Fibroblast of lung (primary cell): Measurements from ENCODE around the gene LRGUK. TPM values are rescaled to one million over a fixed set of nuclear protein-coding genes. Genes with fewer than 3 reads are reported as not detected.
"Not testable (repeated sequence)": the region's sequence is repeated elsewhere in the genome, so short reads cannot be mapped to it uniquely, and the experiment has no call there.

ENCODE experiments used
- DNase-seq, 2 donors: peaks; one replicate each; pipeline versions ENCODE4 v3.0.0 to v3.0.0-alpha.2; 2010; ENCODE audit warnings: low read depth in 2 of 2
- H2AFZ ChIP-seq: 2 replicates; pipeline ENCODE4 v1.5.1; 2012; ENCODE audit warnings: low read length, control low read depth, inconsistent platforms
- H3K27ac ChIP-seq: 2 replicates; pipeline ENCODE4 v1.5.1; 2011; ENCODE audit warnings: low read length, control low read depth; ENCODE audit not compliant: insufficient read depth
- H3K27me3 ChIP-seq: 2 replicates; pipeline ENCODE4 v1.5.1; 2011; ENCODE audit warnings: mild to moderate bottlenecking, low read length; ENCODE audit not compliant: control insufficient read depth, insufficient read depth
- H3K36me3 ChIP-seq: 2 replicates; pipeline ENCODE4 v1.5.1; 2011; ENCODE audit warnings: low read length; ENCODE audit not compliant: control insufficient read depth, insufficient read depth
- H3K4me1 ChIP-seq: 2 replicates; pipeline ENCODE4 v1.5.1; 2011; ENCODE audit warnings: low read length; ENCODE audit not compliant: control insufficient read depth, insufficient read depth; ENCODE audit errors: extremely low read depth
- H3K4me2 ChIP-seq: 2 replicates; pipeline ENCODE4 v1.5.1; 2011; ENCODE audit warnings: low read length, control low read depth; ENCODE audit not compliant: insufficient read depth; ENCODE audit errors: extremely low read depth
- H3K4me3 ChIP-seq, 4 experiments: fragments of 200-600 bp in 1 of 4; sonication (generic) in 1 of 4; replicated peaks in 1 of 4; 2 replicates each; pipeline ENCODE4 v1.5.1; 2011 to 2016; ENCODE audit warnings: low read length in 4 of 4, low read depth in 3 of 4, mild to moderate bottlenecking in 3 of 4, control low read depth in 2 of 4, inconsistent platforms in 1 of 4, mixed read lengths in 1 of 4; ENCODE audit not compliant: insufficient read depth in 1 of 4; ENCODE audit errors: control extremely low read depth in 1 of 4
- H3K79me2 ChIP-seq: 2 replicates; pipeline ENCODE4 v1.5.1; 2012; ENCODE audit warnings: mild to moderate bottlenecking, low read length, inconsistent platforms; ENCODE audit not compliant: control insufficient read depth, insufficient read depth
- H3K9ac ChIP-seq: 2 replicates; pipeline ENCODE4 v1.5.1; 2011; ENCODE audit warnings: mild to moderate bottlenecking, low read length, control low read depth; ENCODE audit not compliant: insufficient read depth
- H3K9me3 ChIP-seq: 2 replicates; pipeline ENCODE4 v1.5.1; 2012; ENCODE audit warnings: low read depth, low read length; ENCODE audit not compliant: control insufficient read depth, insufficient read depth
- H4K20me1 ChIP-seq: 2 replicates; pipeline ENCODE4 v1.5.1; 2011; ENCODE audit warnings: low read length; ENCODE audit not compliant: control insufficient read depth, insufficient read depth; ENCODE audit errors: extremely low read depth
- EZH2 ChIP-seq: IDR thresholded peaks from 2 replicates; pipeline ENCODE4 v1.5.1; 2012; ENCODE audit warnings: low read length, control low read depth, mild to moderate bottlenecking; ENCODE audit errors: missing control alignments
- polyA plus RNA-seq, 2 donors: library from polyadenylated mRNA; depleted of rRNA in 1 of 2; stranded (reverse) in 1 of 2; unstranded in 1 of 2; fragments of >200 nt; gene quantifications; 2 replicates each; pipeline ENCODE4 v1.2.1, GENCODE V29; 2011 to 2012; ENCODE audit warnings: missing spikeins in 1 of 2
- total RNA-seq: library from RNA; depleted of rRNA; stranded (reverse); fragments of >200 nt; gene quantifications from 2 replicates; pipeline ENCODE4 v1.2.1, GENCODE V29; 2014
- TF ChIP-seq, protein P1 (sequence below), 2 donors: IDR thresholded peaks in 1 of 2; conservative IDR thresholded peaks in 1 of 2; 1 replicate in 1 of 2; 2 replicates in 1 of 2; pipeline ENCODE4 v1.5.1; 2011 to 2012; ENCODE audit warnings: low read length in 2 of 2, control low read depth in 1 of 2, inconsistent platforms in 1 of 2, low read depth in 1 of 2, mild to moderate bottlenecking in 1 of 2

Gene LRGUK
- total and polyA plus RNA-seq, 2 donors (not counting 1 experiment from before 2014, with no cell fraction given): 0.08 to 0.17 TPM

DNA sequence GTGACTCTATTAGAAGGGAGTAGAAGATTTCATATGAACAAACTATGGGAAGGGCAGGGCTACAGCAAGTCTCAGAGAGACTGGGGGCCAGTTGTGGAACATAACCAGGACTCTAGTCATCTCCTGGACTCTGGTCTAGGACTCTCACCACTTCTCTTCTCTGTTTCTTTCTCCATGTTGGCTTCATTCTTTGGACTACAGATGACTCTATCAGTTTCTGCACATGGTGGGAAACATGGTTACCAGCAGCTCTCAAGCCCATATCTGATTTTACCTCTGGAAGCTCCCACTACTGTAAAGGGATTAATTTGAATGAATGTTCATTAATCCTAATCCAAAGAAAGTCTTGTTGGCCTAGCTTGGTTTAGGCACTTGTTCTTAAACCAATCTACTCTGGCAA, 84.7 kb downstream of the LRGUK start:
- no peaks in the 10 kb centered on the region for H4K20me1 ChIP-seq
- H3K4me1 ChIP-seq: peaks cover 4% of the 10 kb centered on the region
- H3K27me3 ChIP-seq: no peaks in the 10 kb centered on the region
- no peak overlapping the region for H3K27ac ChIP-seq
- no peak overlapping the region for H3K4me3 ChIP-seq
- no peak for DNase-seq
- no peaks in the 10 kb centered on the region for H3K79me2 ChIP-seq
- no peaks in the 10 kb centered on the region for H3K9me3 ChIP-seq
- no peak overlapping the region for H2AFZ ChIP-seq
- H3K36me3 ChIP-seq: no peaks in the 10 kb centered on the region
- H3K4me2 ChIP-seq: no peak overlapping the region
- H3K9ac ChIP-seq: no peak overlapping the region
- TF ChIP-seq, protein P1, sequence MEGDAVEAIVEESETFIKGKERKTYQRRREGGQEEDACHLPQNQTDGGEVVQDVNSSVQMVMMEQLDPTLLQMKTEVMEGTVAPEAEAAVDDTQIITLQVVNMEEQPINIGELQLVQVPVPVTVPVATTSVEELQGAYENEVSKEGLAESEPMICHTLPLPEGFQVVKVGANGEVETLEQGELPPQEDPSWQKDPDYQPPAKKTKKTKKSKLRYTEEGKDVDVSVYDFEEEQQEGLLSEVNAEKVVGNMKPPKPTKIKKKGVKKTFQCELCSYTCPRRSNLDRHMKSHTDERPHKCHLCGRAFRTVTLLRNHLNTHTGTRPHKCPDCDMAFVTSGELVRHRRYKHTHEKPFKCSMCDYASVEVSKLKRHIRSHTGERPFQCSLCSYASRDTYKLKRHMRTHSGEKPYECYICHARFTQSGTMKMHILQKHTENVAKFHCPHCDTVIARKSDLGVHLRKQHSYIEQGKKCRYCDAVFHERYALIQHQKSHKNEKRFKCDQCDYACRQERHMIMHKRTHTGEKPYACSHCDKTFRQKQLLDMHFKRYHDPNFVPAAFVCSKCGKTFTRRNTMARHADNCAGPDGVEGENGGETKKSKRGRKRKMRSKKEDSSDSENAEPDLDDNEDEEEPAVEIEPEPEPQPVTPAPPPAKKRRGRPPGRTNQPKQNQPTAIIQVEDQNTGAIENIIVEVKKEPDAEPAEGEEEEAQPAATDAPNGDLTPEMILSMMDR (conservative IDR thresholded peaks at IDR 0.05 in 1 of 2, IDR thresholded peaks at IDR 0.05 in 1 of 2; ENCODE audit: low read depth in 1 of 2, low read length in 2 of 2): no peak
- no peak for TF ChIP-seq EZH2

DNA sequence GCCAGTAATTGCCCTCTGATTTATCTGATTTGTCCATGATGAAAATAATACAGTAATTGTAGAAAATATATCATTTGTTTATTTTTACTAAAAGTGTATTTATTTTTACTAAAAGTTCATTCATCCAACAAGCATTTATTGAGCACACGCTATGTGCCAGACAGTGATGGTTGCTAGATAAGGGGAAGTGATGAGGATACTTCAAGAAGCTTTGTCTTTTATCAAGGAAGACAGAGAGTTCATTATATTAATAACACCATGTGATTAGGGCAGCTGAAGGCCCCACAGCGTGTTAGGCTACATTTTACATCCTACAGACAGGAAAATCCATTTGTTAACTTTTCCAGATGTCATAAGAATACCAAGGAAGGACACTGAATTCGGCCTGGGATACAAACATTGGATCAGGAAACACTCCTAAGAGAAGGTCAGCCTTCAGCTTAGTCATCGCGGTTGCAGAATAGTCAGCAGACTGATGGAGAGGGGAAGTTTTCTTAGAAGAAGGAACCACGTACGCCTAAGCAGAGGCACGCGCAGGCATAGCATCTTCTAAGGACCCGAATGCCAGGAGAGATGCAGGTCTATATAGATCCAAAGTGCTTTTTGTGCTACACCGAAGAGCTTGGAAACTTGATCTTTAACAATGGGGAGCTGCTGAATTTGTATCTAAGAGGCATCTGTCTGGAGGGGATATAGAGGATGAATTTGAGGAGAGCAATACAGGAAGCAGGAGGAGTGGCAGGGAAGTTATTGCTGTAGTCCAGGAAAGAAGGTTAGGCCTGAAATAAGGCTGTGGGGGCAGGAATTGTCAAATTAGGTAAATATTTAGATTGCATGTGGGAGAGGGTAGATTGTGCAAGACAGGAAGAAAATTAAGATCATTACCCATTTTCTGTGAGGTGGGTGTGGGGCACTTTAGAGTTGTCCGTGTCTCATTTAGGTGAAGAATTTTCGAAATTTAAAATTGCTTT, 85.7 kb downstream of the LRGUK start:
- no peak overlapping the region for H3K4me3 ChIP-seq
- no peak overlapping the region for H3K27ac ChIP-seq
- H4K20me1 ChIP-seq: no peaks in the 10 kb centered on the region
- DNase-seq: peak; percentile 2 to 77
- H3K9ac ChIP-seq: no peak overlapping the region
- H3K36me3 ChIP-seq: no peaks in the 10 kb centered on the region
- H3K9me3 ChIP-seq: no peaks in the 10 kb centered on the region
- no peak overlapping the region for H2AFZ ChIP-seq
- no peak overlapping the region for H3K4me2 ChIP-seq
- TF ChIP-seq EZH2: no peak
- TF ChIP-seq, protein P1 (conservative IDR thresholded peaks at IDR 0.05 in 1 of 2, IDR thresholded peaks at IDR 0.05 in 1 of 2; ENCODE audit: low read depth in 1 of 2, low read length in 2 of 2): no peak
- H3K27me3 ChIP-seq: no peaks in the 10 kb centered on the region
- peaks cover 4% of the 10 kb centered on the region for H3K4me1 ChIP-seq
- no peaks in the 10 kb centered on the region for H3K79me2 ChIP-seq

DNA sequence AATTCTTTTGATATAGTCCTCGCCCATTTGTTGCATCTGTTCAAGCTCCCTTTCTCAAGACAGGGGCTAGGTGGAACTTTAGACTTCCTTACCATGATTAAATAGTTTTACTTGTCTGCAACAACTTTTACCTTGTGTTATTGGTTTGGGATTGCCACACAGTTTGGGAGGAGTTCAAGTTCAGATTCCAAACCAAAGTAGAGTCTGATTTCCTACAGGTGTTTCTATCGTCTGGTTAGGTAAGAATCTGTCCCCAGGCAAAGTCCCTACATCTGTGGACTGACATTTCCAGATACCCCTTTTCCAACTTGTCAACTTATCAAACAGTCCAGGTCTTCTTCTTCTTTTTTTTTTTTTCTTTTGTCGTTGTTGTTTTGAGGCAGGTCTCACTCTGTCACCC, 93.1 kb downstream of the LRGUK start:
- no peak overlapping the region for H3K9ac ChIP-seq
- DNase-seq: no peak
- H3K27ac ChIP-seq: no peak overlapping the region

DNA sequence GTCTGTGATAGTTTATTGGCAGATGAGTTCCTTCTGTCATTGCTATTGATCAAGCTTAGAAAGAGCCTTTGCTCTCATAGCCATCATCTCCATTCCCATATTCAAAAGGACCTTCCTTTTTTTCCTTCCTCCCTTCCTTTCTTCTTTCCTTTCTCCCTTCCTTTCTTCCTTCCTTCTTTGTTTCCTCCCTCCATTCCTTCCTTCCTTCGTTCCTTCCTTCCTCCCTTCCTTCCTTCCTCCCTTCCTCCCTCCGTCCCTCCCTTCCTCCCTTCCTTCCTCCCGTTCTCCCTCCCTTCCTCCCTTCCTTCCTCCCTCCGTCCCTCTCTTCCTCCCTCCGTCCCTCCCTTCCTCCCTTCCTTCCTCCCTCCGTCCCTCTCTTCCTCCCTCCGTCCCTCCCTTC, 104.2 kb downstream of the LRGUK start:
- not testable (repeated sequence) for H2AFZ ChIP-seq, H3K9ac ChIP-seq, H3K9me3 ChIP-seq, H3K79me2 ChIP-seq, H4K20me1 ChIP-seq, H3K4me2 ChIP-seq, H3K4me3 ChIP-seq, H3K4me1 ChIP-seq, H3K27ac ChIP-seq, DNase-seq, H3K27me3 ChIP-seq, H3K36me3 ChIP-seq

More for the DNA sequence above, 93.1 kb downstream of the LRGUK start:
- Histone ChIP-seq H3K4me3 (no peak overlapping the region), H3K4me1 (no peaks in the 10 kb centered on the region), H4K20me1 (no peaks in the 10 kb centered on the region), H3K4me2 (no peak overlapping the region), H2AFZ (no peak overlapping the region), H3K36me3 (no peaks in the 10 kb centered on the region), H3K27me3 (no peaks in the 10 kb centered on the region), H3K9me3 (no peaks in the 10 kb centered on the region), H3K79me2 (no peaks in the 10 kb centered on the region)
- TF ChIP-seq, protein P1 (conservative IDR thresholded peaks at IDR 0.05 in 1 of 2, IDR thresholded peaks at IDR 0.05 in 1 of 2; ENCODE audit: low read depth in 1 of 2, low read length in 2 of 2): no peak
- no peak for TF ChIP-seq EZH2
